Endometrium (tissue), 2 donors: ENCODE data around the gene CNNM4.

Experiments used
- FAIRE-seq: peaks from 2 replicates; lab custom pipeline; 2012; peaks lifted over from hg19 to GRCh38; lab: Jason Lieb, UNC
- donor health status: control.
- donor health status: control.

CNNM4 gene

GRCh38 chr2:96837575-96837974, 76.9 kb downstream of the CNNM4 start:
- no peak for FAIRE-seq

GRCh38 chr2:96838345-96839292, 77.9 kb downstream of the CNNM4 start:
- no peak for FAIRE-seq

- FAIRE-seq, result no peak
Measured at GRCh38 chr2:96839293-96839874, 78.7 kb downstream of the CNNM4 start.

- FAIRE-seq, result no peak
Measured at GRCh38 chr2:96839875-96840850, 79.5 kb downstream of the CNNM4 start.

GRCh38 chr2:96841701-96842495, 81.2 kb downstream of the CNNM4 start:
- FAIRE-seq, result no peak

- FAIRE-seq, result no peak
Measured at GRCh38 chr2:96842600-96842999, 81.9 kb downstream of the CNNM4 start.

GRCh38 chr2:96843538-96844268, 83.0 kb downstream of the CNNM4 start, which contains the start of gene ANKRD23:
ANKRD23 (minus strand) TSS chr2:96844021; CDS start chr2:96843992, 29 bp downstream.
- FAIRE-seq, result no peak

GRCh38 chr2:96844405-96844808, 83.7 kb downstream of the CNNM4 start:
- no peak for FAIRE-seq

- FAIRE-seq, result no peak
Measured at GRCh38 chr2:96846825-96847224, 86.1 kb downstream of the CNNM4 start.

- FAIRE-seq, result no peak
Measured at GRCh38 chr2:96847586-96847985, 86.9 kb downstream of the CNNM4 start.

- FAIRE-seq, result no peak
Measured at GRCh38 chr2:96848264-96848663, 87.6 kb downstream of the CNNM4 start.

GRCh38 chr2:96852667-96853066, 92.0 kb downstream of the CNNM4 start:
- FAIRE-seq, result no peak

GRCh38 chr2:96853321-96853720, 92.6 kb downstream of the CNNM4 start:
- FAIRE-seq, result no peak

GRCh38 chr2:96856776-96857666, 96.3 kb downstream of the CNNM4 start:
- FAIRE-seq, result no peak

- no peak for FAIRE-seq
Measured at GRCh38 chr2:96857667-96858372, 97.1 kb downstream of the CNNM4 start, which contains the start of gene ANKRD39. ANKRD39 (minus strand) TSS chr2:96858016; CDS start chr2:96857987, 29 bp downstream.

GRCh38 chr2:96859099-96859649, 98.5 kb downstream of the CNNM4 start:
- no peak for FAIRE-seq

GRCh38 chr2:96859681-96860064, 99.0 kb downstream of the CNNM4 start:
- no peak for FAIRE-seq
